22Rv1 (cell line): Measurements from ENCODE around the gene CYP39A1.

Experiments
- H3K27ac ChIP-seq: fragments of 450-650 bp; 2 replicates; pipeline ENCODE4 v1.5.1; 2017
- CTCF ChIP-seq: fragments of 450-650 bp; IDR thresholded peaks from 2 replicates; pipeline ENCODE4 v1.5.1; 2017; ENCODE audit warnings: mild to moderate bottlenecking
- ZFX ChIP-seq: fragments of 450-650 bp; IDR thresholded peaks from 2 replicates; pipeline ENCODE4 v1.6.1; 2017; ENCODE audit warnings: antibody characterized with exemption, borderline replicate concordance

Gene CYP39A1

GRCh38 chr6:46573140-46573539, 79.5 kb downstream of the CYP39A1 start:
- no peak overlapping the region for H3K27ac ChIP-seq
- no peak for TF ChIP-seq ZFX
- TF ChIP-seq CTCF = no peak

- TF ChIP-seq ZFX = no peak
- H3K27ac ChIP-seq = no peak overlapping the region
Measured at GRCh38 chr6:46565531-46565930, 87.1 kb downstream of the CYP39A1 start.

DNA sequence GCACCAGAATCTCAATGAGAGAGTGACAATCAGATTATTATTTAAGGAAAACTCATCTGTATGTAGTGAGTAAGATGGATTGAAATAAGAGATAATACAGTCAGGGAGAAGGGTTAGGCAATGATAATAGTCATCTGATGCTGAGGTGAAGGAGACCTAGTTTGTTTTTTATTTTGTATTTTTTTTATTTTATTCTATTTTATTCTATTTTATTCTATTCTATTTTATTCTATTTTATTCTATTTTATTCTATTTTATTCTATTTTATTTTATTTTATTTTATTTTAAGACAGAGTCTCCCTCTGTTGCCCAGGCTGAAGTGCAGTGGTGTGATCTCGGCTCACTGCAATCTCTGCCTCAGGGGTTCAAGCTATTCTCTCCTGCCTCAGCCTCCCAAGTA, 88.7 kb downstream of the CYP39A1 start:
- TF ChIP-seq ZFX = no peak
- TF ChIP-seq CTCF = no peak
- no peak overlapping the region for H3K27ac ChIP-seq

- no peak for TF ChIP-seq ZFX
- H3K27ac ChIP-seq = no peak overlapping the region
Measured at GRCh38 chr6:46556053-46556452, 96.6 kb downstream of the CYP39A1 start.

GRCh38 chr6:46555129-46555528, 97.5 kb downstream of the CYP39A1 start:
- no peak overlapping the region for H3K27ac ChIP-seq
- TF ChIP-seq ZFX = no peak

- H3K27ac ChIP-seq = no peak overlapping the region
- no peak for TF ChIP-seq CTCF
- no peak for TF ChIP-seq ZFX
Measured at GRCh38 chr6:46549155-46549554, 103.5 kb downstream of the CYP39A1 start.

GRCh38 chr6:46541556-46541955, 111.1 kb downstream of the CYP39A1 start:
- H3K27ac ChIP-seq = no peak overlapping the region
- no peak for TF ChIP-seq ZFX
- no peak for TF ChIP-seq CTCF

DNA sequence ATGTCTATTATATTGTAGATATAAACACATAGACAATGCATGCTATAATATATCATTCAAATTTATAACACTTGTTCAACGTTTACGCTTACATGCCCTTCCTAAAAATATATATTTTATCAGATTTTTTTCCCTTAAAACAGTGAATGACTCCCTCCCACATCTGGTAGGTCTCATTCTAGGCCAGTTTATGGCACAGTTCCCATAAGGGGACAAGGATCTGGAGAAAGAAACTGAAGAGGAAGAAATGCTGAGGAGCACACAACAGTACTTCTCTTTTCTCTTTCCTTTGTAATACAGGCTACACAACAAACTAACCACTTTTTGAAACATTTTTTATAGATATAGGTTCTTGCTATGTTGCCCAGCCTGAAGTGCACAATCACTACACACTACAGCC, 112.8 kb downstream of the CYP39A1 start:
- no peak overlapping the region for H3K27ac ChIP-seq
- TF ChIP-seq CTCF = no peak
- TF ChIP-seq ZFX = no peak

- no peak for TF ChIP-seq ZFX
- TF ChIP-seq CTCF = no peak
- no peak overlapping the region for H3K27ac ChIP-seq
Measured at GRCh38 chr6:46538800-46539480, 113.7 kb downstream of the CYP39A1 start.
